ENCODE measurements around the gene ELMO1. TPM values are rescaled to one million over a fixed set of nuclear protein-coding genes. Genes with fewer than 3 reads are reported as not detected.

Gene ELMO1
- total and polyA plus RNA-seq, 2 experiments from 2014 or later: 19.7 to 28.7 TPM

GRCh38 chr7:37330775-37331174 is 117.9 kb downstream of the ELMO1 start:
- WGBS (ENCODE audit: low lambda C conversion rate, missing lambda C conversion rate): 42% methylated on average over 2 of the region's 2 CpGs
- no peak overlapping the region for H3K4me2 ChIP-seq
- H3K9me3 ChIP-seq (ENCODE audit: low read depth): no peaks in the 10 kb centered on the region
- no peaks in the 10 kb centered on the region for H3K9me2 ChIP-seq (replicated peaks; ENCODE audit: insufficient read depth)
- no peaks in the 10 kb centered on the region for H3K36me3 ChIP-seq (replicated peaks; ENCODE audit: insufficient read depth, low read depth)
- H3K4me3 ChIP-seq: no peak overlapping the region
- no peak overlapping the region for H2AFZ ChIP-seq
- no peaks in the 10 kb centered on the region for H3K4me1 ChIP-seq (ENCODE audit: insufficient read depth)
- H3K27me3 ChIP-seq: no peaks in the 10 kb centered on the region
- no peak overlapping the region for H3K27ac ChIP-seq
- TF ChIP-seq EZH2phosphoT487 (IDR thresholded peaks at IDR 0.05; ENCODE audit: low read depth, severe bottlenecking, unreplicated experiment) (no peak), EZH2 (IDR thresholded peaks at IDR 0.05; ENCODE audit: borderline replicate concordance) (no peak)
- TF ChIP-seq, protein P1, sequence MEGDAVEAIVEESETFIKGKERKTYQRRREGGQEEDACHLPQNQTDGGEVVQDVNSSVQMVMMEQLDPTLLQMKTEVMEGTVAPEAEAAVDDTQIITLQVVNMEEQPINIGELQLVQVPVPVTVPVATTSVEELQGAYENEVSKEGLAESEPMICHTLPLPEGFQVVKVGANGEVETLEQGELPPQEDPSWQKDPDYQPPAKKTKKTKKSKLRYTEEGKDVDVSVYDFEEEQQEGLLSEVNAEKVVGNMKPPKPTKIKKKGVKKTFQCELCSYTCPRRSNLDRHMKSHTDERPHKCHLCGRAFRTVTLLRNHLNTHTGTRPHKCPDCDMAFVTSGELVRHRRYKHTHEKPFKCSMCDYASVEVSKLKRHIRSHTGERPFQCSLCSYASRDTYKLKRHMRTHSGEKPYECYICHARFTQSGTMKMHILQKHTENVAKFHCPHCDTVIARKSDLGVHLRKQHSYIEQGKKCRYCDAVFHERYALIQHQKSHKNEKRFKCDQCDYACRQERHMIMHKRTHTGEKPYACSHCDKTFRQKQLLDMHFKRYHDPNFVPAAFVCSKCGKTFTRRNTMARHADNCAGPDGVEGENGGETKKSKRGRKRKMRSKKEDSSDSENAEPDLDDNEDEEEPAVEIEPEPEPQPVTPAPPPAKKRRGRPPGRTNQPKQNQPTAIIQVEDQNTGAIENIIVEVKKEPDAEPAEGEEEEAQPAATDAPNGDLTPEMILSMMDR (IDR thresholded peaks at IDR 0.05; ENCODE audit: poor library complexity): no peak
- H3K79me2 ChIP-seq: no peaks in the 10 kb centered on the region
- DNase-seq (ENCODE audit: low spot score): no peak
- no peaks in the 10 kb centered on the region for H4K20me1 ChIP-seq (ENCODE audit: insufficient read depth, poor library complexity, severe bottlenecking)

GRCh38 chr7:37329940-37330339 is 118.7 kb downstream of the ELMO1 start:
- H3K4me1 ChIP-seq (ENCODE audit: insufficient read depth): no peaks in the 10 kb centered on the region
- H2AFZ ChIP-seq: no peak overlapping the region
- H3K9me3 ChIP-seq (ENCODE audit: low read depth): no peaks in the 10 kb centered on the region
- no peak for DNase-seq (ENCODE audit: low spot score)
- H3K79me2 ChIP-seq: no peaks in the 10 kb centered on the region
- H4K20me1 ChIP-seq (ENCODE audit: insufficient read depth, poor library complexity, severe bottlenecking): no peaks in the 10 kb centered on the region
- H3K4me2 ChIP-seq: no peak overlapping the region
- H3K36me3 ChIP-seq (replicated peaks; ENCODE audit: insufficient read depth, low read depth): no peaks in the 10 kb centered on the region
- H3K27ac ChIP-seq: no peak overlapping the region
- no peak overlapping the region for H3K4me3 ChIP-seq
- TF ChIP-seq, protein P1 (IDR thresholded peaks at IDR 0.05; ENCODE audit: poor library complexity): no peak
- TF ChIP-seq EZH2 (IDR thresholded peaks at IDR 0.05; ENCODE audit: borderline replicate concordance) (no peak), EZH2phosphoT487 (IDR thresholded peaks at IDR 0.05; ENCODE audit: low read depth, severe bottlenecking, unreplicated experiment) (no peak)
- 75% methylated on average over 2 of the region's 2 CpGs for WGBS (ENCODE audit: low lambda C conversion rate, missing lambda C conversion rate)
- H3K9me2 ChIP-seq (replicated peaks; ENCODE audit: insufficient read depth): no peaks in the 10 kb centered on the region
- H3K27me3 ChIP-seq: no peaks in the 10 kb centered on the region

GRCh38 chr7:37327288-37327687 is 121.4 kb downstream of the ELMO1 start:
- Histone ChIP-seq H3K79me2 (no peaks in the 10 kb centered on the region), H3K4me2 (no peak overlapping the region), H2AFZ (no peak overlapping the region), H3K9me2 (replicated peaks; ENCODE audit: insufficient read depth) (no peaks in the 10 kb centered on the region), H3K9me3 (ENCODE audit: low read depth) (no peaks in the 10 kb centered on the region), H4K20me1 (ENCODE audit: insufficient read depth, poor library complexity, severe bottlenecking) (no peaks in the 10 kb centered on the region), H3K27me3 (no peaks in the 10 kb centered on the region), H3K27ac (no peak overlapping the region), H3K4me3 (no peak overlapping the region), H3K4me1 (ENCODE audit: insufficient read depth) (no peaks in the 10 kb centered on the region), H3K36me3 (replicated peaks; ENCODE audit: insufficient read depth, low read depth) (no peaks in the 10 kb centered on the region)
- 100% methylated on average over 1 of the region's 1 CpG for WGBS (ENCODE audit: low lambda C conversion rate, missing lambda C conversion rate)
- TF ChIP-seq, protein P1 (IDR thresholded peaks at IDR 0.05; ENCODE audit: poor library complexity): no peak
- TF ChIP-seq EZH2 (IDR thresholded peaks at IDR 0.05; ENCODE audit: borderline replicate concordance) (no peak), EZH2phosphoT487 (IDR thresholded peaks at IDR 0.05; ENCODE audit: low read depth, severe bottlenecking, unreplicated experiment) (no peak)
- DNase-seq (ENCODE audit: low spot score): no peak

GRCh38 chr7:37323966-37324365 is 124.7 kb downstream of the ELMO1 start:
- no peaks in the 10 kb centered on the region for H4K20me1 ChIP-seq (ENCODE audit: insufficient read depth, poor library complexity, severe bottlenecking)
- H3K4me3 ChIP-seq: no peak overlapping the region
- no peaks in the 10 kb centered on the region for H3K9me3 ChIP-seq (ENCODE audit: low read depth)
- no peak overlapping the region for H2AFZ ChIP-seq
- TF ChIP-seq, protein P1 (IDR thresholded peaks at IDR 0.05; ENCODE audit: poor library complexity): no peak
- TF ChIP-seq EZH2phosphoT487 (IDR thresholded peaks at IDR 0.05; ENCODE audit: low read depth, severe bottlenecking, unreplicated experiment) (no peak), EZH2 (IDR thresholded peaks at IDR 0.05; ENCODE audit: borderline replicate concordance) (no peak)
- no peak overlapping the region for H3K27ac ChIP-seq
- H3K79me2 ChIP-seq: no peaks in the 10 kb centered on the region
- peaks cover 5% of the 10 kb centered on the region for H3K4me1 ChIP-seq (ENCODE audit: insufficient read depth)
- H3K4me2 ChIP-seq: no peak overlapping the region
- no peaks in the 10 kb centered on the region for H3K9me2 ChIP-seq (replicated peaks; ENCODE audit: insufficient read depth)
- WGBS (ENCODE audit: low lambda C conversion rate, missing lambda C conversion rate): 97% methylated on average over 4 of the region's 4 CpGs
- H3K27me3 ChIP-seq: no peaks in the 10 kb centered on the region
- no peaks in the 10 kb centered on the region for H3K36me3 ChIP-seq (replicated peaks; ENCODE audit: insufficient read depth, low read depth)
- DNase-seq (ENCODE audit: low spot score): no peak

Data from hepatocyte (in vitro differentiated cells).